SK-N-SH (cell line): Measurements from ENCODE around the gene LRRC27. TPM values are rescaled to one million over a fixed set of nuclear protein-coding genes. Genes with fewer than 3 reads are reported as not detected.

Experiments used
- CTCF ChIA-PET: fragments of 300-600, 350-600 bp; formaldehyde crosslinking; extraction: SDS; loops from one replicate; lab custom pipeline; 2021; lab: Yijun Ruan, JAX
- POLR2A ChIA-PET: fragments of 350-600 bp; sonication (Branson Sonifier 250); formaldehyde crosslinking; extraction: SDS; loops from one replicate; lab custom pipeline; 2020; ENCODE audit warnings: antibody characterized with exemption, inconsistent platforms; lab: Yijun Ruan, JAX
- DNase-seq: peaks from one replicate; pipeline ENCODE4 v3.0.0; 2012
- H2AFZ ChIP-seq: fragments of 200-600 bp; sonication (generic); 2 replicates; pipeline ENCODE4 v1.8.1; 2016; ENCODE audit warnings: antibody characterized with exemption, mild to moderate bottlenecking, low read depth
- H3F3A ChIP-seq: fragments of 200-600 bp; sonication (generic); replicated peaks from 2 replicates; pipeline ENCODE3; 2016; ENCODE audit warnings: antibody characterized with exemption, mild to moderate bottlenecking; ENCODE audit not compliant: insufficient read depth
- H3K27ac ChIP-seq, 2 experiments: fragments of 200-500 bp in 1 of 2; fragments of 200-600 bp in 1 of 2; sonication (Bioruptor generic) in 1 of 2; sonication (generic), shearing (Covaris generic) in 1 of 2; 2 replicates each; pipeline versions ENCODE4 v1.5.1 to v1.6.1; 2014 to 2016; ENCODE audit warnings: low read depth in 2 of 2, inconsistent platforms in 1 of 2, low read length in 1 of 2, mild to moderate bottlenecking in 1 of 2, mixed read lengths in 1 of 2
- H3K27me3 ChIP-seq: fragments of 200-600 bp; sonication (generic), shearing (Covaris generic); 2 replicates; pipeline ENCODE4 v1.6.1; 2016; ENCODE audit warnings: mixed run types; ENCODE audit not compliant: insufficient read depth
- H3K36me3 ChIP-seq, 2 experiments: fragments of 200-500 bp in 1 of 2; fragments of 200-600 bp in 1 of 2; sonication (Bioruptor generic) in 1 of 2; sonication (generic) in 1 of 2; replicated peaks in 1 of 2; 2 replicates each; pipeline versions ENCODE3 to v1.5.1; 2014 to 2016; ENCODE audit warnings: low read length in 1 of 2, mild to moderate bottlenecking in 1 of 2; ENCODE audit not compliant: insufficient read depth in 2 of 2, control insufficient read depth in 1 of 2
- H3K4me1 ChIP-seq, 2 experiments: fragments of 200-500 bp in 1 of 2; fragments of 200-600 bp in 1 of 2; sonication (Bioruptor generic) in 1 of 2; sonication (generic), shearing (Covaris generic) in 1 of 2; 2 replicates each; pipeline versions ENCODE4 v1.5.1 to v1.6.1; 2014 to 2016; ENCODE audit warnings: low read depth in 1 of 2, low read length in 1 of 2, mixed run types in 1 of 2; ENCODE audit not compliant: insufficient read depth in 2 of 2, control insufficient read depth in 1 of 2
- H3K4me2 ChIP-seq: fragments of 200-600 bp; sonication (generic), shearing (Covaris generic); 2 replicates; pipeline ENCODE4 v1.6.1; 2017; ENCODE audit warnings: mixed run types
- H3K4me3 ChIP-seq, 2 experiments: fragments of 200-500 bp in 1 of 2; fragments of 200-600 bp in 1 of 2; sonication (Bioruptor generic) in 1 of 2; sonication (generic), shearing (Covaris generic) in 1 of 2; 2 replicates each; pipeline versions ENCODE4 v1.5.1 to v1.8.1; 2014 to 2016; ENCODE audit warnings: low read depth in 2 of 2, inconsistent platforms in 1 of 2, low read length in 1 of 2, mild to moderate bottlenecking in 1 of 2, mixed read lengths in 1 of 2, moderate library complexity in 1 of 2
- H3K79me2 ChIP-seq: fragments of 200-600 bp; sonication (generic); 2 replicates; pipeline ENCODE4 v1.8.1; 2017; ENCODE audit warnings: mild to moderate bottlenecking; ENCODE audit not compliant: insufficient read depth
- H3K9ac ChIP-seq: fragments of 200-600 bp; sonication (generic); 2 replicates; pipeline ENCODE4 v1.6.1; 2017; ENCODE audit warnings: mixed run types
- H3K9me2 ChIP-seq: fragments of 200-600 bp; sonication (generic); 2 replicates; pipeline ENCODE4 v1.6.1; 2017; ENCODE audit warnings: mixed run types
- H3K9me3 ChIP-seq: fragments of 200-600 bp; sonication (generic); 2 replicates; pipeline ENCODE4 v1.6.1; 2017; ENCODE audit warnings: mixed run types, mild to moderate bottlenecking, moderate library complexity
- H4K20me1 ChIP-seq: fragments of 200-600 bp; sonication (generic); 2 replicates; pipeline ENCODE4 v1.6.1; 2017; ENCODE audit warnings: mild to moderate bottlenecking, mixed run types; ENCODE audit not compliant: insufficient read depth
- EP300 ChIP-seq, 2 experiments: IDR thresholded peaks; 2 replicates each; pipeline versions ENCODE4 v1.4.0 to v1.6.1; 2012; ENCODE audit warnings: borderline replicate concordance in 1 of 2, low read depth in 1 of 2, low read length in 1 of 2
- FOSL2 ChIP-seq: IDR thresholded peaks from 2 replicates; pipeline ENCODE4 v1.4.0; 2012; ENCODE audit warnings: low read depth, mild to moderate bottlenecking, moderate library complexity, borderline replicate concordance
- FOXM1 ChIP-seq: IDR thresholded peaks from 2 replicates; pipeline ENCODE4 v1.4.0; 2012; ENCODE audit warnings: low read depth, mild to moderate bottlenecking
- JUND ChIP-seq: IDR thresholded peaks from 2 replicates; pipeline ENCODE4 v1.4.0; 2012
- MEF2A ChIP-seq: IDR thresholded peaks from 2 replicates; pipeline ENCODE4 v1.4.0; 2012; ENCODE audit warnings: low read depth, borderline replicate concordance
- NFIC ChIP-seq: IDR thresholded peaks from 2 replicates; pipeline ENCODE4 v1.4.0; 2012; ENCODE audit warnings: borderline replicate concordance
- NRF1 ChIP-seq: IDR thresholded peaks from 2 replicates; pipeline ENCODE4 v1.6.1; 2012; ENCODE audit warnings: low read depth, mild to moderate bottlenecking, low read length
- TAF1 ChIP-seq: IDR thresholded peaks from 2 replicates; pipeline ENCODE4 v1.6.1; 2012; ENCODE audit warnings: low read depth, mild to moderate bottlenecking, low read length, moderate library complexity, borderline replicate concordance
- USF2 ChIP-seq: fragments of 150-350 bp; IDR thresholded peaks from 2 replicates; pipeline ENCODE4 v1.6.1; 2017; ENCODE audit warnings: antibody characterized with exemption, low read length, low read depth, borderline replicate concordance
- WGBS: methylation state at CpG from one replicate; pipeline ENCODE4 v1.1.6; 2017; ENCODE audit warnings: low lambda C conversion rate; 5-methylcytosine and 5-hydroxymethylcytosine counted together
- polyA plus RNA-seq, 3 experiments: library from polyadenylated mRNA; depleted of rRNA; stranded (reverse); fragments of >200 nt; gene quantifications; 2 replicates each; pipeline ENCODE4 v1.2.3, GENCODE V29; 2012
- TF ChIP-seq, protein P1 (sequence below): IDR thresholded peaks from 2 replicates; pipeline ENCODE4 v1.4.0; 2012; ENCODE audit warnings: low read depth, borderline replicate concordance

The LRRC27 gene
- polyA plus RNA-seq, 1 of the 3 experiments (the other 2 are of a cell fraction): 10.0 TPM

DNA sequence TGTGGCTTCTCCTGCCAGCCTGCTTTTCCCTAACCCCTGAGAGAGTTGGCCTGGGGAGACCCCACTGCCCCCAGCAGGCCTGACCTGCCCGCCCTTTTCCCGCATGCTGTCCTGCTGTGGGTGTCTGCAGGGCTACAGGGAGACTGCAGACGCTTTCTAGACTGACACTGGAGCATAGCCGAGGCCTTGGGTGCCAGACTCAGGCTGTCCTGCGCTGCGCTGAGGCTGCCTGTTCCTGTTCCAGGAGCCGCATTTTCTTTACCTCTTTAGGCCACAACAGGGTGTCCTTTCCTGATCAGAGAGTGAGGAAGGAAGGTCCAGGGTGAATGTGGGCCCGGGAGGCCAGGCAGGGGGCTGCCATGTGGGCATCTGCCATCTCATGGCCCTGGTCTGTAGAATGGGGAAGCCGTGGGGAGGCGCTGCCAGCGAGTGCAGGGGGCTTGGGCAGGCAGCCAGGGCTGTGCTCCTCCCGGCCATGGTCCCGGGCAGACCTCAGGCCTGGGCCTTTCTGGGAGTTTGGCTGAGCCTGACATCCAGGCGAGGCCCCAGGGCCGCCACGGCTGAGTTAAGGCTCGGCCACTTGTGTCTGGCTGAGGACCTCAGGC, 68.7 kb downstream of the LRRC27 start:
- Histone ChIP-seq H3K27me3 (no peaks in the 10 kb centered on the region), H3K36me3 (peaks cover 0 to 5% of the 10 kb centered on the region in 2 experiments), H3K4me3 (no peak overlapping the region), H3F3A (peaks cover 3% of the 10 kb centered on the region), H3K9me2 (no peaks in the 10 kb centered on the region), H3K27ac (peak overlapping the region in 1 of 2 experiments; percentile 28; a peak in 1 of 4 replicates), H3K79me2 (peaks cover 11% of the 10 kb centered on the region; the same call in 1 of the 2 replicates), H2AFZ (no peak overlapping the region), H3K4me1 (peaks cover 4 to 25% of the 10 kb centered on the region in 2 experiments; a peak in 2 of 4 replicates), H4K20me1 (no peaks in the 10 kb centered on the region), H3K9ac (no peak overlapping the region), H3K4me2 (no peak overlapping the region), H3K9me3 (no peaks in the 10 kb centered on the region)
- TF ChIP-seq, protein P1, sequence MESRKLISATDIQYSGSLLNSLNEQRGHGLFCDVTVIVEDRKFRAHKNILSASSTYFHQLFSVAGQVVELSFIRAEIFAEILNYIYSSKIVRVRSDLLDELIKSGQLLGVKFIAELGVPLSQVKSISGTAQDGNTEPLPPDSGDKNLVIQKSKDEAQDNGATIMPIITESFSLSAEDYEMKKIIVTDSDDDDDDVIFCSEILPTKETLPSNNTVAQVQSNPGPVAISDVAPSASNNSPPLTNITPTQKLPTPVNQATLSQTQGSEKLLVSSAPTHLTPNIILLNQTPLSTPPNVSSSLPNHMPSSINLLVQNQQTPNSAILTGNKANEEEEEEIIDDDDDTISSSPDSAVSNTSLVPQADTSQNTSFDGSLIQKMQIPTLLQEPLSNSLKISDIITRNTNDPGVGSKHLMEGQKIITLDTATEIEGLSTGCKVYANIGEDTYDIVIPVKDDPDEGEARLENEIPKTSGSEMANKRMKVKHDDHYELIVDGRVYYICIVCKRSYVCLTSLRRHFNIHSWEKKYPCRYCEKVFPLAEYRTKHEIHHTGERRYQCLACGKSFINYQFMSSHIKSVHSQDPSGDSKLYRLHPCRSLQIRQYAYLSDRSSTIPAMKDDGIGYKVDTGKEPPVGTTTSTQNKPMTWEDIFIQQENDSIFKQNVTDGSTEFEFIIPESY: no peak
- TF ChIP-seq FOXM1: no peak
- TF ChIP-seq MEF2A: no peak
- no peak for TF ChIP-seq NFIC
- TF ChIP-seq TAF1: no peak
- TF ChIP-seq JUND: no peak
- no peak for TF ChIP-seq EP300 (IDR thresholded peaks at IDR 0.05; ENCODE audit: borderline replicate concordance in 1 of 2, low read depth in 1 of 2, low read length in 1 of 2)
- 87% methylated on average over 9 of the region's 17 CpGs for WGBS
- no peak for DNase-seq
- ChIA-PET CTCF (no interaction called here), POLR2A (no interaction called here)

DNA sequence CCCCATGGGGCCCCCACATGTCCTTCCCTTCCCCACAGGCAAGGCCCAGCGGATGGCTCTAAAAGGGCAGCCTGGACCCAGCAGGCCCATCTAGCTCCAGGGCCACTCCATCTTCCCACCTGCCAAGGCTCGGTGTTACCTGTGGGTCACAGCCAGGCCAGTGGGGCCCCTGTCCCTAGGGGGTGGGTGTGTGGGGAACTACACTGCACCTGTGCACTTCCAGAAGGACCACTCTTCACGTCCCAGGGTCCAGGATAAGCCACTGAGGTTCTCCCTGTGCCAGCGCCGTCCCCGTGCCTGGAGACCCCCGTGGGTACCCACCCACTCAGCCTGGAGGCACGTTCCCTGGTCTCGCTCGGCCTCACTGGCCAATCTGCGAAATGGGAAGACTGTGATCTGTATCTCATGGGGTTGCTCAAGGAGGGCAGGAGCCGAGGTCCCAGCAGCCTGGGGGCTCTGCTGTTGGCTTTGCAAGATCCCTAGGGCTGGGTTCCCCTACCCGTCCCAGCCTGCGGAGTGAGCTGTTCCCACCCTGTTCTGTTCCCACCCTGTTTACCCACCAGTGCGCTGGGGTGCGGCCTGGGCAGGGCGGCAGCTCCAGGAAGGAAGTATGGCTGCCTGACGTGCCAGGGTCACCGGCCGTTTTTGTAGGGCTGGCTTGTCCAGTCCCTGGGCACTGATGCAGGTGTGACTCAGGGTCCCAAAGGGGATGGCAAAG, 69.6 kb downstream of the LRRC27 start:
- DNase-seq: no peak
- Histone ChIP-seq H3K4me2 (no peak overlapping the region), H3K79me2 (peaks cover 11% of the 10 kb centered on the region; the same call in 1 of the 2 replicates), H3K27me3 (no peaks in the 10 kb centered on the region), H3F3A (peaks cover 3% of the 10 kb centered on the region), H3K36me3 (peaks cover 0 to 13% of the 10 kb centered on the region in 2 experiments), H3K9me2 (no peaks in the 10 kb centered on the region), H3K27ac (no peak overlapping the region), H3K9me3 (no peaks in the 10 kb centered on the region), H3K4me3 (no peak overlapping the region), H4K20me1 (no peaks in the 10 kb centered on the region), H3K4me1 (peaks cover 4 to 21% of the 10 kb centered on the region in 2 experiments; a peak in 2 of 4 replicates)
- ChIA-PET CTCF (no interaction called here), POLR2A (no interaction called here)
- 96% methylated on average over 11 of the region's 20 CpGs for WGBS
- TF ChIP-seq FOSL2 (no peak), NRF1 (no peak), USF2 (no peak)
- TF ChIP-seq, all 33 proteins: peak for 0
- H2AFZ ChIP-seq: no peak overlapping the region
- H3K9ac ChIP-seq: no peak overlapping the region
